Endodermal cell (in vitro differentiated cells): ENCODE measurements around the gene C10orf53. TPM values are rescaled to one million over a fixed set of nuclear protein-coding genes. Genes with fewer than 3 reads are reported as not detected.

Experiments used
- DNase-seq: peaks from one replicate; pipeline ENCODE4 v3.0.0-alpha.2; 2017
- H3K27ac ChIP-seq: 2 replicates; pipeline ENCODE4 v1.5.1; 2013; ENCODE audit warnings: mild to moderate bottlenecking, low read depth, low read length, moderate library complexity
- H3K27me3 ChIP-seq: 2 replicates; pipeline ENCODE4 v1.6.1; 2013; ENCODE audit warnings: mild to moderate bottlenecking, low read length, moderate library complexity; ENCODE audit not compliant: insufficient read depth, control insufficient read depth, poor library complexity, severe bottlenecking
- H3K36me3 ChIP-seq: 2 replicates; pipeline ENCODE4 v1.7.0; 2013; ENCODE audit warnings: mild to moderate bottlenecking, low read length, moderate library complexity; ENCODE audit not compliant: control insufficient read depth, insufficient read depth
- H3K4me1 ChIP-seq: one replicate; pipeline ENCODE4 v1.7.0; 2013; ENCODE audit warnings: low read length; ENCODE audit not compliant: control insufficient read depth, insufficient read depth
- H3K4me3 ChIP-seq: 2 replicates; pipeline ENCODE4 v1.5.1; 2013; ENCODE audit warnings: mild to moderate bottlenecking, low read length, moderate library complexity
- H3K9ac ChIP-seq: 2 replicates; pipeline ENCODE4 v1.6.1; 2013; ENCODE audit warnings: mild to moderate bottlenecking, low read length, moderate library complexity; ENCODE audit not compliant: poor library complexity, severe bottlenecking; ENCODE audit errors: extremely low read depth
- H3K9me3 ChIP-seq: 2 replicates; pipeline ENCODE4 v1.6.1; 2013; ENCODE audit warnings: mild to moderate bottlenecking, low read length, moderate library complexity; ENCODE audit not compliant: control insufficient read depth
- H3K27ac Mint-ChIP-seq: 2 replicates; pipeline ENCODE4 v1.8.0; 2020; ENCODE audit warnings: mixed read lengths
- H3K27me3 Mint-ChIP-seq: 2 replicates; pipeline ENCODE4 v1.8.0; 2021; ENCODE audit warnings: mild to moderate bottlenecking, mixed read lengths; ENCODE audit not compliant: insufficient read depth
- H3K36me3 Mint-ChIP-seq: 2 replicates; pipeline ENCODE4 v1.8.0; 2020; ENCODE audit warnings: low read depth, mixed read lengths
- H3K4me1 Mint-ChIP-seq: 2 replicates; pipeline ENCODE4 v1.8.0; 2020; ENCODE audit warnings: mixed read lengths
- H3K4me3 Mint-ChIP-seq: 2 replicates; pipeline ENCODE4 v1.8.0; 2020; ENCODE audit warnings: mild to moderate bottlenecking, moderate library complexity, mixed read lengths
- H3K9me3 Mint-ChIP-seq: 2 replicates; pipeline ENCODE4 v1.8.0; 2020; ENCODE audit warnings: mild to moderate bottlenecking, mixed read lengths
- CTCF ChIP-seq: fragments of 200-600 bp; sonication (generic); conservative IDR thresholded peaks from 2 replicates; pipeline ENCODE4 v1.5.0; 2021; ENCODE audit warnings: antibody characterized with exemption, mild to moderate bottlenecking
- WGBS, 2 experiments: methylation state at CpG; one replicate each; pipeline versions ENCODE4 v1.1.5 to v1.1.7; 2013; ENCODE audit warnings: missing lambda C conversion rate in 2 of 2, mixed read lengths in 1 of 2; ENCODE audit not compliant: insufficient coverage in 1 of 2, insufficient read length in 1 of 2; 5-methylcytosine and 5-hydroxymethylcytosine counted together
- total RNA-seq, 2 donors: library from RNA; stranded (reverse); fragmentation: NEBNext Ultra II Directional in 1 of 2; extraction: Animal tissue kit (Norgen Biotek cat#: 25700) in 1 of 2; gene quantifications; 2 replicates in 1 of 2; 3 replicates in 1 of 2; pipeline ENCODE4 v1.2.1, GENCODE V29; 2021

Gene C10orf53
- total RNA-seq, 2 donors from 2014 or later = not detected

- no peaks in the 10 kb centered on the region for H3K27me3 Mint-ChIP-seq
- no peak for DNase-seq
- H3K27ac Mint-ChIP-seq = no peak overlapping the region
- WGBS, 2 experiments = 95 to 98% methylated on average over 11 to 20 of the region's 20 CpGs
- no peak overlapping the region for H3K4me3 Mint-ChIP-seq
- H3K36me3 ChIP-seq = no peaks in the 10 kb centered on the region
- no peaks in the 10 kb centered on the region for H3K4me1 Mint-ChIP-seq
- H3K4me1 ChIP-seq = no peaks in the 10 kb centered on the region
- TF ChIP-seq CTCF = no peak
- H3K9me3 ChIP-seq = no peaks in the 10 kb centered on the region
- H3K4me3 ChIP-seq = no peak overlapping the region
- peaks cover 9% of the 10 kb centered on the region for H3K36me3 Mint-ChIP-seq
- H3K27me3 ChIP-seq = no peaks in the 10 kb centered on the region
- H3K27ac ChIP-seq = no peak overlapping the region
- H3K9ac ChIP-seq = no peak overlapping the region
- no peaks in the 10 kb centered on the region for H3K9me3 Mint-ChIP-seq
These were observed 67.3 kb downstream of the C10orf53 start for GRCh38 chr10:49746626-49747302.

Other genes with a start within 250 kb of the C10orf53 start
- gene ERCC6, start 140.5 kb upstream of the C10orf53 start, total RNA-seq = 10 to 100 TPM; 18.8 to 19.5 TPM
- not detected for gene SLC18A3, start 69.3 kb upstream of the C10orf53 start, total RNA-seq
- not detected for gene CHAT, start 65.6 kb upstream of the C10orf53 start, total RNA-seq
- gene OGDHL, start 82.7 kb downstream of the C10orf53 start, total RNA-seq = 10 to 100 TPM; 13.0 to 14.6 TPM